Mesodermal cell (in vitro differentiated cells): ENCODE results near the gene KDSR.
"Not testable (repeated sequence)": the region's sequence is repeated elsewhere in the genome, so short reads cannot be mapped to it uniquely, and the experiment has no call there.

Experiments used
- H3K27ac ChIP-seq: 2 replicates; pipeline ENCODE4 v1.7.0; 2013; ENCODE audit warnings: mild to moderate bottlenecking, low read depth, low read length, moderate library complexity; ENCODE audit not compliant: severe bottlenecking
- H3K36me3 ChIP-seq: 2 replicates; pipeline ENCODE4 v1.7.1; 2013; ENCODE audit warnings: mild to moderate bottlenecking, low read length, moderate library complexity; ENCODE audit not compliant: control insufficient read depth, insufficient read depth
- H3K4me1 ChIP-seq: one replicate; pipeline ENCODE4 v1.7.1; 2013; ENCODE audit warnings: mild to moderate bottlenecking, low read length; ENCODE audit not compliant: insufficient read depth, control insufficient read depth, poor library complexity, severe bottlenecking
- H3K4me3 ChIP-seq: 2 replicates; pipeline ENCODE4 v1.7.0; 2013; ENCODE audit warnings: low read length, control low read depth, mild to moderate bottlenecking; ENCODE audit not compliant: insufficient read depth, poor library complexity, severe bottlenecking; ENCODE audit errors: extremely low read depth
- H3K9me3 ChIP-seq: 2 replicates; pipeline ENCODE4 v1.7.1; 2013; ENCODE audit warnings: mild to moderate bottlenecking, low read length, moderate library complexity; ENCODE audit not compliant: control insufficient read depth
- WGBS, 2 experiments: methylation state at CpG; one replicate each; pipeline ENCODE4 v1.1.5; 2013; ENCODE audit warnings: missing lambda C conversion rate in 2 of 2; ENCODE audit not compliant: insufficient coverage in 2 of 2; 5-methylcytosine and 5-hydroxymethylcytosine counted together

The KDSR gene

DNA sequence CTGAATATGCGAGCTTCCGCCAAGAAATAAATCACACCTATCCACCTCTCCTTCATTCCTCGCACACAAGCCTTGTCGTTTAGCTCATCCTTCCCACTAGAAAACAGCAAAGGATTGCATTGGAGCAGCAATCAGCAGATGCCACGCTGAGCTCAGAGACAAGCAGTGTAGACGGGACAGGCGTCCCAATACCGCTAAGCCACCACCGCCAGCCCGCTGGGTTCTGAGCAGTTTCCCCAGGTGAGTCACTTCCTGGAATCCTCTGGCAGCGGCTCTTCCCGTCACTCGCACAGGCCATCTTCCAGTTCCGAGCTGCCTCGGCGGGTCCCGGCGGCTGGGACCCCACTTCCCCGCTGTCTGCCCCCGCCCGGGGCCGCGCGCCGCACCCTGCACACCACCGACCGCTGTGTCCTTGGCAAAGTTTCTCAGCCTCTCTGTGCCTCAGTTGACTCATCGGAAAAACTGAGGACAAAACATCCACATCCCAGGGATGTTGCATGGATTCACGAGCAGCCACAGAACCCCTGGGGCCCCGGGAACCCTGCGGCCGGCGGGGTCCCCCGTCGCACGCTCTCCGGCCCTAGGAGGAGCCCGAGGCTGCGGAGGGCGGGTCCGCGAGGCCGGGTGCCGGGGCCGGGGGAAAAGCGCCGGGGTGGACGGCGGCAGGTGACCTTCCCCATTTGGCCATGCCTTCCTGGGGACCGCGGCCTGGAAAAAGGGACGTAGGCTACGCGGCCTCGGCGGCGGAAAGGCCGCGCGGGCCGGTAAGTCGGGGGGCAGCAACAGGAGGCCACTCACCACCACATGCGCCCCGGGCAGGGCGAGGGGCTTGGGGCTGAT lies 573 bp downstream of the KDSR start:
- 0% methylated on average over 51 to 65 of the region's 65 CpGs for WGBS, 2 experiments
- Histone ChIP-seq H3K4me1 (no peaks in the 10 kb centered on the region), H3K36me3 (peaks cover 22% of the 10 kb centered on the region), H3K4me3 (peak overlapping the region; percentile 93), H3K9me3 (peaks cover 7% of the 10 kb centered on the region), H3K27ac (peak overlapping the region; percentile 95)

DNA sequence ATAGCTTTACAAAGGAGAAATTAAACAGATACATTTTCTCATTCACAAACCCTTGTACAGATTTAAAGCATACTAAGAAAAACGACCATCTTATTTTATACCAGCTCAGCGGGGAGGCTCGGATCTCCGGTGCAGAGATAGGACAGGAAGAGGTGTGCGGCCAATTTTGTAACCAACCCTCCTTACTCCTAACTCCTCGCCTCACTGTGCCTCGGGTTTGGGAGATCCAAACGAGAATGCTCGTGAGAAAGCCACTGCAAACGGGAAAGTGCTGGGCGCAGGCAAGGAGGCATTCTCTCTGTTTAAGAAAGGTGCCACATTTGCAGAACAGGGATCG lies 1.2 kb downstream of the KDSR start:
- Histone ChIP-seq H3K4me1 (no peaks in the 10 kb centered on the region), H3K27ac (peak overlapping the region; percentile 95), H3K36me3 (peaks cover 28% of the 10 kb centered on the region), H3K9me3 (peaks cover 7% of the 10 kb centered on the region), H3K4me3 (peak overlapping the region; percentile 93)
- WGBS, 2 experiments = 0% methylated on average over 7 of the region's 12 CpGs

DNA sequence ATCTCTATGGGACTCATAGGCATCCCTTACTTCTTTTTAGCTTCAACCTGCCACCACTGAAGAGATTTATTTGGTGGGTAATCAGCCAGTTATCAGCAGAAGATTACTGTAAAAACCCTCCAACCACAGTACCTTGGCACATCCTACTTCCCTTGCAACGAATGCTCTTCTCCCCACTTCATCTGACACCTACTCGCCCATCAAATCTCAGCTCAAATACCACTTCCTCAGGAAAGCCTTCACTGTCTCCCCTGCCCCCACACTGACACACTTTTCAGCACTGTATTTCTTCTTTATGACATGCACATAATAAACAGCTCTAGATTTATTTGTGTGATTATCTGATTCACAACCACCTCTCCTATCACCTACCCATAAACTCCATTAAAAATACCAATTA lies 3.1 kb downstream of the KDSR start:
- peaks cover under 1% of the 10 kb centered on the region for H3K9me3 ChIP-seq
- no peaks in the 10 kb centered on the region for H3K4me1 ChIP-seq
- no peak overlapping the region for H3K27ac ChIP-seq
- no peak overlapping the region for H3K4me3 ChIP-seq
- 86% methylated on average over 2 of the region's 2 CpGs for WGBS, 2 experiments
- H3K36me3 ChIP-seq = peaks cover 46% of the 10 kb centered on the region

DNA sequence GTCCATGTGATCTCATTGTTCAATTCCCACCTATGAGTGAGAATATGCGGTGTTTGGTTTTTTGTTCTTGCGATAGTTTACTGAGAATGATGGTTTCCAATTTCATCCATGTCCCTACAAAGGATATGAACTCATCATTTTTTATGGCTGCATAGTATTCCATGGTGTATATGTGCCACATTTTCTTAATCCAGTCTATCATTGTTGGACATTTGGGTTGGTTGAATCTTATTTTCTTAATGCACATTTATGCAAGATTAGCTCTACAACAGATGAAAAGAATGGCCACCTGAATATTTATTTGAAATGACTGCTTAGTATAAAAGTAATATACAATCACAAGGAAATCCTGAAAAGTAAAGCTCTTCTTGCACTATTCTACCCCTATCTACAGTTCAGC lies 3.6 kb downstream of the KDSR start:
- H3K36me3 ChIP-seq = peaks cover 49% of the 10 kb centered on the region
- not testable (repeated sequence) for H3K4me1 ChIP-seq, H3K4me3 ChIP-seq, H3K27ac ChIP-seq, H3K9me3 ChIP-seq
- WGBS, 2 experiments = no CpG with 5 or more reads among the region's 2 CpGs

DNA sequence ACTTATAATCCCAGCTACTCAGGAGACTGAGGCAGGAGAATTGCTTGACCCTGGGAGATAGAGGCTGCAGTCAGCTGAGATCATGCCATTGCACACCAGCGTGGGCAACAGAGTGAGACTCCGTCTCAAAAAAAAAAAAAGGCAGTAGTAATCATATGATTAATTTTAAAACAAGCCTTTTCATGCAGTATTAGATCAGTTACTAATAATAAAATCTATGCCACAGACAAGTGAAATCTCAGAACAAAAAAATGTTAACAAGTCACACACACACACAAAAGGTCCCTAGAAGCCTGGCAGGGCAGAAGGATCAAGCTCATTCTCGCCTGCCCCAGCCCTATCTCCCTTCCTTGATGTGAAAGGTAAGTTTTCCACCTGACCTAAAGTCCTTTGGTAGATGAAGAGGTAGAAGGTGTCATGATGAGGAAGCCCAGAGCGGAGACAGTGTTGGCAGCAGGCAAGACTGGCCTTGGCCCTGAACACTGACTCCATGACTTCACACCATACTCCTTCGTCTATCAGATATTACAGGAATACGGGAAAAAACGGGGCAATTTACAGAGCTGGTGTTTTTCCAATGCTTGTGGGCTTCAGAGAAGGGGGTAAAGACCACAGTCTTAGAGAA lies 10.6 kb downstream of the KDSR start:
- Histone ChIP-seq H3K27ac (no peak overlapping the region), H3K4me3 (no peak overlapping the region), H3K9me3 (no peaks in the 10 kb centered on the region), H3K4me1 (no peaks in the 10 kb centered on the region), H3K36me3 (peaks cover 91% of the 10 kb centered on the region)
- WGBS, 2 experiments = 80 to 100% methylated on average over 1 to 2 of the region's 7 CpGs

DNA sequence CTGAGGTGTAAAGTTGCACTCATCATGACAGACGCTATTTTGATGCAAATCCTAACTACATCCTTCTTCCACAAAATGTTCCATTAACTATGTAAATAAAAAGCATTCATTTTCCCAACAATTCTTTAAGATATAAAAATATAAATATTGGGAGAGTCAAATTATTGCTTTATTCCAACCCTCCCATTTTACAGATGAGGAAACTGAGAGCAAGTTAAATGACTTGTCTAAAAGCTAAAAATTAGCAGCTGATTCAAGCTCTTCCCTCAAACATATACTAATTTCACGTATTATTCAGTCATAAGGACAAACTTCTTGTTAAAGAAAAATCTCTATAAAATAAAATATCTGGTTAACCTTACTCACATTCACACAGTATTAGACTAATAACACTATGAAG lies 16.8 kb downstream of the KDSR start:
- H3K9me3 ChIP-seq = no peaks in the 10 kb centered on the region
- peaks cover 95% of the 10 kb centered on the region for H3K36me3 ChIP-seq
- 100% methylated on average over 1 of the region's 2 CpGs; no CpG with 5 or more reads in 1 of the 2 experiments for WGBS, 2 experiments
- no peak overlapping the region for H3K27ac ChIP-seq
- no peaks in the 10 kb centered on the region for H3K4me1 ChIP-seq
- H3K4me3 ChIP-seq = no peak overlapping the region

DNA sequence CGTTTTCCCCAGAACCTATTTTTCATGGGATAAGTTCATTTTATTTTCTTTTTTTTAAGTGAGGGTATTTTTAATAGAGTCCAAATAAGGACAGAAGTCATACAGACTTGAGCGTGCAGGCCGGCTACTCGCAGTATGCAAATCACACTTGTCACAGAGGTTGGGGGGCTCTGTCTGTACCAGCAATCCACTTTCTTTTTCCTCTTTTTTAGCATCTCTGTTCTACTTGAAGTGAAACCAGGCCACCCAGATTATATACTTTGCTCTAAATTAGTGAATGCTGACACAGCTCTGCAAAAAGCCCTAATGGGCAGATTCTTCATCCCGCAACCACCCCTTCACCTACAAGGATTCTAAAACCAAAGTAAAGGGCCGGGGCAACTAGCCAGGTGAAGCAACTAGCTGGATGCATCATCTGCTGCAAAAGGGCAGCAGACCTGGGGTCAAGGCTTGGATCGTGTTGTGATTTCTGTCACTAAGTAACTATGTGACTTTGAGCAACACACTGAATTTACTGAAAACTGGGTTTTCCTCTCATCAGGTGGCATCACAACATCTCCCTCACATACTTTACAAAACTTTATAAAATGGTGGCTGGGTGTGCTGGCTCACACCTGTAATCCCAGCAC lies 18.4 kb downstream of the KDSR start:
- Histone ChIP-seq H3K4me1 (no peaks in the 10 kb centered on the region), H3K9me3 (no peaks in the 10 kb centered on the region), H3K27ac (no peak overlapping the region), H3K4me3 (no peak overlapping the region), H3K36me3 (peaks cover 93% of the 10 kb centered on the region)
- 89 to 95% methylated on average over 4 to 6 of the region's 7 CpGs for WGBS, 2 experiments

DNA sequence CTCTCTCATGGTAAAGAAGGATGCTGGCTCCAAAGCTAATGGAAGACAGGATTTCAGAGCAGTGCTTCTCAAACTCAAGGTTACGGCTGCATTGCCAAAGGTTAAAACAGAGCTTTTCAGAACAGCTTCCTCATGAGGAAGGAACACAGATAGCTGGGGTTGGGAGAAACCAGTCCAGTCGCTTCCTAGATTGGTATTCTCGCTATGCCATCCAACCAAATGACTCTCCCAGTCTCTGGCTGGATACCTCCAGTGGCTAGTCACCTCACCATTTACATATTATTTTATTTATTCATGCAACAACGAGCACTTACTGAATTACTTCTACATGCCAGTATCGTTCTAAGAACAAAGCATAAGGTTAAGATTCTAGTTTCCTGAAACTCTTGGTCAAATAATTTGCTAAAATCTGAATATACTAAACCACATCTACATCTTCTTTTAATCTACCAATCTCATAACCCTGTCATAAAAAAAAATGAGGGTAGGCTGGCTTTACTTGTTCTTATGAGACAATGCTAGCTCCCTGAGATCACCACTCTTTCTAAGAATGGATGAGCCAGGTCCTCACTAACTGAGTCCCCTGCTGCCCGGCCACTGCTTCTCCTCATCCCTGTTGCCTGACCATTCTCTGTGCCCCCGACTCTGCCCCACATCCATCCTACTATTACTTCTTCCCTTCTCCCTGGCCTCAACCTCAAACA lies 20.4 kb downstream of the KDSR start:
- H3K27ac ChIP-seq = no peak overlapping the region
- no peak overlapping the region for H3K4me3 ChIP-seq
- WGBS, 2 experiments = 93 to 94% methylated on average over 6 to 7 of the region's 7 CpGs
- peaks cover 92% of the 10 kb centered on the region for H3K36me3 ChIP-seq
- no peaks in the 10 kb centered on the region for H3K4me1 ChIP-seq
- H3K9me3 ChIP-seq = no peaks in the 10 kb centered on the region

DNA sequence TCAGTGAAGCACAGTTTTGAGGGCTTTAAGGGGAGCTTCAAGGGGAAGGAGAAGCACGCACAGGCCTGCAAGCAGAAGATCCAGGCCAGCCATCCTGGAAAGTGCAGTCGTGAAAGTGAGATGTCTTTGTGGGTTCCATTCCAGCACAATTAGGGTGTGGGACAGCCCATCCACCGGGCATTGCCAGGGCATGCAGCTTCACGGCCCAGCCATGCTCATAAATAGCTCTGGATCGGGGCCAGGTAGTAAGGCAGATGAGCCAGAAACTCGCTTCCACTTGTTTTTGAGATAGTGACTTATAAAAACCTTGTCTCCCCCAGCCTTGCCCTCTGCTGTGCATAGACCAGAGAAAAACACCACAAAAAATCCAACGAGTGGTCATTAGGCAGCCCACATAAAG lies 21.0 kb downstream of the KDSR start:
- H3K27ac ChIP-seq = no peak overlapping the region

DNA sequence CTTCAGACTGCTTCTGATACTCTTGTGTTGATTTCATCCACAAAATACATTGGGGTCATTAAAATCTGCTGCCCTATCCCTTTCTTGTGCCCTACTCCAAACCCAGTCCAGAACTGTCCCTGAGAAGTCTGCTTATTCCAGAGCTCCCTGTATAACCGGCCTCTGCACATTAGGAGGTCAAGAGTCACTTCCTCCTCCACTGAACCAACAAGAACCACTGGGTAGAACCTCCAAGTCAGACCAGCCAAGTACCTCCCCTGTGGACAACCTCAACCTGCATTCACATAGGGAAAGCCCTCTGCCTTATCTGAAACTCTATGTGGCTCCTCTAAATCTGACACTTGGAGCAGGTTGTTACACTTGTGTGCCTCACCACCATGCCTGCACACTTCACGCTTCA lies 22.1 kb downstream of the KDSR start:
- Histone ChIP-seq H3K9me3 (no peaks in the 10 kb centered on the region), H3K36me3 (peaks cover 87% of the 10 kb centered on the region), H3K4me1 (no peaks in the 10 kb centered on the region), H3K4me3 (no peak overlapping the region), H3K27ac (no peak overlapping the region)
- WGBS, 2 experiments = 83 to 100% methylated on average over 1 of the region's 2 CpGs

More for the DNA sequence above, 21.0 kb downstream of the KDSR start:
- WGBS, 2 experiments = 91 to 92% methylated on average over 7 of the region's 7 CpGs
- Histone ChIP-seq H3K9me3 (no peaks in the 10 kb centered on the region), H3K4me1 (no peaks in the 10 kb centered on the region), H3K4me3 (no peak overlapping the region), H3K36me3 (peaks cover 86% of the 10 kb centered on the region)
